Activated T-helper 1 cell treated with anti-CD3 and anti-CD28 coated beads, Interleukin-12 subunit alpha, Interleukin-12 subunit beta, Interleukin-2, Interleukin-4 antibody, amounts not matched to agents 30 ng/mL and 10 ng/mL and 1 ng/mL, durations not matched to agents 14 hours and 24 hours and 36 hours (primary cell): Measurements from ENCODE around the gene CYB5R4. TPM values are rescaled to one million over a fixed set of nuclear protein-coding genes. Genes with fewer than 3 reads are reported as not detected.

Source experiments
- DNase-seq: peaks from one replicate; pipeline ENCODE4 v3.0.0; 2021; ENCODE audit warnings: low spot score
- H3K27ac Mint-ChIP-seq: one replicate; pipeline ENCODE4 v1.8.0; 2021; ENCODE audit warnings: mild to moderate bottlenecking, mixed read lengths
- H3K27me3 Mint-ChIP-seq: one replicate; pipeline ENCODE4 v1.8.0; 2022; ENCODE audit warnings: mild to moderate bottlenecking, moderate library complexity, mixed read lengths; ENCODE audit not compliant: insufficient read depth
- H3K36me3 Mint-ChIP-seq: one replicate; pipeline ENCODE4 v1.8.0; 2021; ENCODE audit warnings: low read depth, mixed read lengths
- H3K4me1 Mint-ChIP-seq: one replicate; pipeline ENCODE4 v1.8.0; 2021; ENCODE audit warnings: low read depth, mixed read lengths
- H3K4me3 Mint-ChIP-seq: one replicate; pipeline ENCODE4 v1.8.0; 2021; ENCODE audit warnings: mild to moderate bottlenecking, moderate library complexity, mixed read lengths
- H3K9me3 Mint-ChIP-seq: one replicate; pipeline ENCODE4 v1.8.0; 2021; ENCODE audit warnings: mixed read lengths
- intact Hi-C: fragments of 100-400 bp; cut with micrococcal nuclease; formaldehyde crosslinking; loops from one replicate; pipeline ENCODE4 v1.15.1; 2024
- total RNA-seq: library from RNA; stranded (reverse); gene quantifications from 2 replicates; pipeline ENCODE4 v1.2.3, GENCODE V29; 2022

Gene CYB5R4
- total RNA-seq, 1 donor from 2014 or later, result 25.3 TPM

DNA sequence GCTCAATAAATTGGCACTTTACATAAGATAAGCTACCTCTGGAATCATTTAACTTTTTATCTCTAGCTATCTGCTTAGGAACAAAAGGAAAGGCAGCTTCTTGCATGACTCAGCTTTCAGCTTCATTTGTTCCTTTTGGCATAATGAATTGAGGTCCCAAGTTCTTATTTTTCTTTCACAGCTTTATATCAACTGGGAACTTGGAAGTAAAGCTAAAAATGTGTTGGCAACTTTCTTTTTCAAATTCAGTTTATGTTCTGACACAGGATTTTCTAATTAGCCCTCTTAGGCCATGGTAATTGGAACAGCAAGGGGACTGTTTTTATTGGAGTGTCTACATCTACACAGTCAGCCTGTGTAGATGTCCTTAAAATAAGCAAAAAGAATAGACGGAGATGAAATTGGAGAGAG is 118.8 kb downstream of the CYB5R4 start:
- Mint-ChIP-seq H3K36me3 (no peaks in the 10 kb centered on the region), H3K4me1 (no peaks in the 10 kb centered on the region), H3K27ac (no peak overlapping the region), H3K27me3 (no peaks in the 10 kb centered on the region), H3K9me3 (no peaks in the 10 kb centered on the region), H3K4me3 (no peak overlapping the region)
- DNase-seq, result no peak
- intact Hi-C loops, result no loop called here

DNA sequence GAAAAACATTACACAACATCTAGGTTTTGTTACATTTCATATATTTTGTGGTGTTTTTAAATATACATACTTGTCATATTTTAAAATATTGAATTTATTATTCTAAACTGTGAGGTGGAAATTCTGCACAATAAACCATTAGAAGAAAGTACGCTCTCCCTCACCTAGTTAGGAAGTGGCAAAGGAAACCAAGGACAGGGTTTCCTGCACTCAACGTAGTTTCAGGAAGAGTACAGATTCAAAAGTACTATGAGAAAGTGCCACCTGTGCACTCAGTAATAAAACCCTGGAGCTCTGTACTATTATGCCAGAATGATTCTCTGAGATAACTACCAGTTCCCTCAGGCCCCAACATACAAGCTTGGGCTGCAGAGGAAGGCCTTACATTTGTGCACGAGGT is 119.5 kb downstream of the CYB5R4 start:
- H3K36me3 Mint-ChIP-seq, result no peaks in the 10 kb centered on the region
- H3K27me3 Mint-ChIP-seq, result no peaks in the 10 kb centered on the region
- H3K27ac Mint-ChIP-seq, result no peak overlapping the region
- H3K4me1 Mint-ChIP-seq, result no peaks in the 10 kb centered on the region
- no peak for DNase-seq
- H3K9me3 Mint-ChIP-seq, result no peaks in the 10 kb centered on the region
- H3K4me3 Mint-ChIP-seq, result no peak overlapping the region
- intact Hi-C loops, result no loop called here

DNA sequence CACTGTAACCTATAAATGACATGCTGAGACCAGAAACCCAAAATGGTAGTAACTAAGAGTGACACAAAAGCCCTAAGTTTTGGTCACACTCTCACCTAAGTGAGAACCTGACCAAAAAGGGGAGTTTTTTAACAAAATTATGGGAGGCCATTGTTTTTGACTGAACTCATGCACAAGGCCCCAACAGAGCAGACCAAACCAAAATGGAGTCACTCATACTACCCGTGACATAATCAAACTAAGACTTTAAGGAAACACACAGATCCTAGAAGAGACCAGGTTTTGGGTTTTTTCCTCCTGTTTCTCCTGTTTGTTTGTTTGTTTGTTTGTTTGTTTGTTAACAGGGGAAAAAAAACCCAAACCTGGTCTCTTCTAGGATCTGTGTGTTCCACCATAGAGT is 124.9 kb downstream of the CYB5R4 start:
- H3K27ac Mint-ChIP-seq, result no peak overlapping the region
- no peak for DNase-seq
- intact Hi-C loops, result no loop called here
- H3K4me3 Mint-ChIP-seq, result no peak overlapping the region
- no peaks in the 10 kb centered on the region for H3K4me1 Mint-ChIP-seq
- no peaks in the 10 kb centered on the region for H3K27me3 Mint-ChIP-seq
- H3K36me3 Mint-ChIP-seq, result no peaks in the 10 kb centered on the region
- no peaks in the 10 kb centered on the region for H3K9me3 Mint-ChIP-seq

DNA sequence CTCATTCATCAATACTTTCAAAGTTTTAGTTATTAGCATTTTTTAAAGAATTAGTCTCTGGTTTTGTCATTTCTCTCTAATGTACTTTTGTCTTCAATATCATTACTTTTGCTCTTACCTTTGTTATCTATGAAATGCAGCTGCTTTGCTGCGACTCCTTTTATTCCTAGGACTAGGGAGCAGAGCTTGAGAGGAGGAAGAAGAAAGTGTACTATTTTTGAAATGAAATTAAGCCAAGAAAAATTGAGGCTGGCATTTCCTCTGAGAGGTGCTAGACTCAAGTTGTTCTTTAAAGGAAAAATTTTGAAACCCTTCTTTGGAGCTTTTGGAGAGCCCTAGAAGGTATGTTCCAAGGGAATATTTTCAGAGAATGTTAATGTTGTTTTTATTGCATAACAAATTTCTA is 125.8 kb downstream of the CYB5R4 start:
- Mint-ChIP-seq H3K9me3 (no peaks in the 10 kb centered on the region), H3K4me3 (no peak overlapping the region), H3K27ac (no peak overlapping the region), H3K4me1 (no peaks in the 10 kb centered on the region), H3K27me3 (no peaks in the 10 kb centered on the region), H3K36me3 (no peaks in the 10 kb centered on the region)
- DNase-seq, result no peak
- intact Hi-C loops, result no loop called here

DNA sequence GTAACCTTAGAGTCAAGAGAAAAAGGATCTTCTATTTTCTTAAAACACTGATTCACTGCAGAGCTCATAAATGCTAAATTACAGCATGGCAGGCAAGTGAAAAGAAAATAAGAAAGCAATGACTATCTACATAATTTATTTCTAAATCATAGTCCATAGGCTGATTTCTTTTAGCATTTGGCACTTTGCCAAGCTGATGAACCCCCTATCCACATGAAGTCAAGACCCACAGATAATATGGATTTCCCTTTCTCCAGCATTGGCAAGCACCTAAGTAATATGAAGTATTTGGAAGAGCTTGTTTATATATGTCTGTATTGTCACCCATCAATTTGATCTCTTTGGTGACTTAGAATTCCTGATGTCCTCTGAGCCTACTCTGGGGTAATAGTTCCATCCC is 126.2 kb downstream of the CYB5R4 start:
- H3K36me3 Mint-ChIP-seq, result no peaks in the 10 kb centered on the region
- no peaks in the 10 kb centered on the region for H3K9me3 Mint-ChIP-seq
- H3K4me1 Mint-ChIP-seq, result no peaks in the 10 kb centered on the region
- no peak overlapping the region for H3K27ac Mint-ChIP-seq
- no peaks in the 10 kb centered on the region for H3K27me3 Mint-ChIP-seq
- no peak for DNase-seq
- H3K4me3 Mint-ChIP-seq, result no peak overlapping the region
- intact Hi-C loops, result no loop called here

DNA sequence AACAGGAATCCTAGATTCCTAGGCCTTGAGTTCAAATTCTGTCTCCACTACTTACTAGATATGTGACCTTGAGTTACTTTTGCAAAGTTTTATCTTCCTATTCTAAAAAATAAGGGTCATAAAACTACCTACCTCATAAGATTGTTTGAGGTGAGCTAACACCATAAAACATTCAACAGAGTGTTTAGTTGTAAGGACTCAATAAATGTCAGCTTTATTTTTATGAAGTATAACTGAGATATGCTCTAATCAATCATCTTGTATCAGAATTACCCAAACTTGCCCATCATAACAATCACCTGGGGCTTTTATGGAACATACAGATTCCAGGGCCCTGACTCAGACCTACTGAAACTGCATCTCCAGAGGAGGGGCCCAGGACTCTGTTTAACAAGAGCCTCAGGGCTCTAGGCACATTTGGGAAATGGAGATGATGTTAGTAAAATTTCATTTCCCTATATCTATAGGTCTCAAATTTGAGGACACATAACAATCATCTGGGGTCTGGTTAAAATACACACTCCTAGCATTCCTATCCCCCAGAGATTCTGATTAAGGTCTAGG is 138.6 kb downstream of the CYB5R4 start:
- Mint-ChIP-seq H3K27me3 (no peaks in the 10 kb centered on the region), H3K4me3 (no peak overlapping the region), H3K27ac (no peak overlapping the region), H3K9me3 (no peaks in the 10 kb centered on the region), H3K36me3 (no peaks in the 10 kb centered on the region), H3K4me1 (no peaks in the 10 kb centered on the region)
- intact Hi-C loops, result no loop called here
- DNase-seq, result no peak

DNA sequence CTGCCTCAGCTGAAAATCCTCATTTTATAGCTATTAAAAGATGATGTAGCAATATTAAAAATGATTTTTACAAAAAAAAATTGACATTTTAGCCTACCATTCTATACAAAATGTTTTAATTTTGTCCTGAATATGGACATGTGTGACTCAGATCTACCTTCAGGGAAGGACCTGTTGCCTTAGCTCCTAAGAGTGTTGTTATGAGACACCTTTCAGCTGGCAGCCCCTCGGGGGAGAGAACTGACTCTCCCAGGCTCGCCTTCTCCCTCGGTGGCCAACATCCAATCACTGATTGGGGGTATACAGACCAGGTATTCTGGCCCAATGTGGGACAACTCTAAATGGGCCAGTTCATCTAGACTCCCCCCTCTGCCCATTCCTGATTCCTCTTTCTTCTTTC is 141.6 kb downstream of the CYB5R4 start:
- intact Hi-C loops, result no loop called here
- no peaks in the 10 kb centered on the region for H3K36me3 Mint-ChIP-seq

DNA sequence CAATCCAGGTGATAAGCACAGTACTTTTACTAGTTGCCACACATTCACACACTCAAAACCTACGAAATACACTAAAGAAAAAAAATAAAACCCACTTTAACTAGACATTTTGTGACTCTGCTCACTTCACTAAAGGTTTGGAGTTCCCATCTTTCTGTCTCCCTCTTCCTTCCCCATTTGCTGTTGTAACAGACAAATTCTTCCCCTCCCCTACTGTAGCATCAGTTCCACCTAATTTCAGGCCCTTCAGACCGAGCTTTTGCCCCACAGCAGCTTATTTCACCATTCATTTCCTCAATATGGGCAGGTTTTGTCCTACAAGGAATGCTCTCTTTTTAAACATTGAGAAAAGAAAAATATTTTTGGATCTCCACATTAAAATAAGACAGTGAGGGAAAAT is 142.7 kb downstream of the CYB5R4 start:
- H3K27ac Mint-ChIP-seq, result no peak overlapping the region
- no peaks in the 10 kb centered on the region for H3K36me3 Mint-ChIP-seq
- H3K4me1 Mint-ChIP-seq, result no peaks in the 10 kb centered on the region
- H3K27me3 Mint-ChIP-seq, result peaks cover 4% of the 10 kb centered on the region
- no peak overlapping the region for H3K4me3 Mint-ChIP-seq
- DNase-seq, result no peak
- intact Hi-C loops, result no loop called here
- H3K9me3 Mint-ChIP-seq, result no peaks in the 10 kb centered on the region

More for the DNA sequence above, 141.6 kb downstream of the CYB5R4 start:
- H3K4me3 Mint-ChIP-seq, result no peak overlapping the region
- no peaks in the 10 kb centered on the region for H3K9me3 Mint-ChIP-seq
- DNase-seq, result no peak
- H3K27me3 Mint-ChIP-seq, result peaks cover 4% of the 10 kb centered on the region
- no peak overlapping the region for H3K27ac Mint-ChIP-seq
- H3K4me1 Mint-ChIP-seq, result no peaks in the 10 kb centered on the region

DNA sequence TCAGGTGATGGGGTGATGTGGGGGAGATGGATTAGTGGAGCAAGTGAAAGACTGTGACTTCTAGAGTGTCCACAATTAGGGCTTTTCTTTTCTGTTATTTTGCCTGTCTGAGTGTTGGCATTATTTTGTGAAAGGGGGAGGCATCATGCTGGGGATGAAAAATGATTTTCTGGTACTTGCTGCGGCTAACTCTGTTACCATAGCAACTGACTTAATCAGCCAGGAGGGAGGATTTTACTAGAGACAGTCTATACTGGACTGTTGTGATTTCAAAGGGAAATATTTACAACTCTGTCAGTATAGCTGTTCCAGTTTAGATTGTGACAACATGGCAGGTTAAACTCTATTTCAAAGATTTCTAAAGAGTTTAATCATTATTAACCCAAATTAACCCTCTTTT is 143.6 kb downstream of the CYB5R4 start:
- H3K4me3 Mint-ChIP-seq, result no peak overlapping the region
- no peak for DNase-seq
- H3K9me3 Mint-ChIP-seq, result no peaks in the 10 kb centered on the region
- peaks cover 4% of the 10 kb centered on the region for H3K27me3 Mint-ChIP-seq
- H3K27ac Mint-ChIP-seq, result no peak overlapping the region
- intact Hi-C loops, result no loop called here
- no peaks in the 10 kb centered on the region for H3K36me3 Mint-ChIP-seq
- H3K4me1 Mint-ChIP-seq, result no peaks in the 10 kb centered on the region

DNA sequence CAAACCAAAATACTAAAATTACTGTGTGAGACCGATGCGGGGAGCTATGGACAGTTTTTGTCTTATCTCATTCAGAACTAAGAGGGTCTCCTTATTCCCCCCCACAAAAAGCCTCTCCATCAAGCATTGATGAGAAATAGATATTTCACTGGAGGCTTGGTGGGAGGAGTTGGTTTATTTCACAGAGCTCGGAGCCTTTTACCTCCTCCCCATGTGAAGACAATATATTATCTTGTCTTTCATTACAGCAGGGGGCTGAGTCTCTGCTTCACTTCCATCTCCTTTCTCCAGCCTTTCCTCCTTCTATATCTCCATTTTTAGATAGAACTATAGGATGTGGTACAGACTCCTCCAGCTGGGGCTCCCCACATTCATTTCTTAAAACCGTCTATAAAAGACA is 144.2 kb downstream of the CYB5R4 start:
- Mint-ChIP-seq H3K9me3 (no peaks in the 10 kb centered on the region), H3K4me1 (no peaks in the 10 kb centered on the region), H3K36me3 (no peaks in the 10 kb centered on the region), H3K27me3 (peaks cover 4% of the 10 kb centered on the region), H3K27ac (no peak overlapping the region), H3K4me3 (no peak overlapping the region)
- intact Hi-C loops, result no loop called here
- DNase-seq, result no peak

DNA sequence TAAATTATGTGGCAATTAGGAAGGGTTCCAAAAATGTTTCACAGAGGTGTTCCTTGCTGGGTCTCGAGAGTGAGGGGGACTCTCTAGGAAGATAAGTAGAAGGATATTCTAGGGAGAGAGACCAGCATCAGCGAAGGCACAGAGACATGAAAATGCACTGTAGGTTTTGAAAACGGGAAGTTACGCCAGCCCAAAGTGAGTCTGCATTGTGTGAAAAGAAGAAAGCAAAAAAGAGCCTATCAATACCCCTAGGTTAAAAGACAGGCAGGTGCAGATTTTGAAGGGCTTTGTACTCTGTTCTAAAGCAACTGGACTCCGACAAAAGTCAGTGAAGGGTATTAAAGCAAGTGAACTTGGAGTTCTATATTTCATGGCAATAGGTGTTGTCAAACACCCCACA is 148.4 kb downstream of the CYB5R4 start:
- Mint-ChIP-seq H3K36me3 (no peaks in the 10 kb centered on the region), H3K9me3 (no peaks in the 10 kb centered on the region), H3K4me3 (no peak overlapping the region), H3K27ac (no peak overlapping the region), H3K27me3 (peaks cover 4% of the 10 kb centered on the region), H3K4me1 (no peaks in the 10 kb centered on the region)
- no peak for DNase-seq
- intact Hi-C loops, result no loop called here

DNA sequence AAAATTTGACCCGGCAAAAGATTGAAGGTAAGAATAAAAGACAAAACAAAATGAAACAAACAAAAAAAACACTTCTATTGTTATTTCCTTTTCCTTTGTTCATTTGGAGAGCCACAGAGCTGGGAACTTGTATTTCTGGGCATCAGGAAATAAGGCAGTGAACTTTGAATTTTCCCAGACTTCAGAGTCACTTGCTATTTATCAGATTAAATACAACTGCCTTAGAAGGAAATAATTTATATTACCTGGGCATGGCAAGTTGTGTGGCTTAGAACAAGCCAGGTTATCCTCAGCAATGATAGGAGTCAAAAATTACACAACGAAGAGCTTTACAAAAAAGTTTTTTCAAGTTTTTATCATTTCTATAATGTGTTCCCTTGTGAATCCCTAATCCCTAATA is 153.9 kb downstream of the CYB5R4 start:
- no peak overlapping the region for H3K27ac Mint-ChIP-seq

DNA sequence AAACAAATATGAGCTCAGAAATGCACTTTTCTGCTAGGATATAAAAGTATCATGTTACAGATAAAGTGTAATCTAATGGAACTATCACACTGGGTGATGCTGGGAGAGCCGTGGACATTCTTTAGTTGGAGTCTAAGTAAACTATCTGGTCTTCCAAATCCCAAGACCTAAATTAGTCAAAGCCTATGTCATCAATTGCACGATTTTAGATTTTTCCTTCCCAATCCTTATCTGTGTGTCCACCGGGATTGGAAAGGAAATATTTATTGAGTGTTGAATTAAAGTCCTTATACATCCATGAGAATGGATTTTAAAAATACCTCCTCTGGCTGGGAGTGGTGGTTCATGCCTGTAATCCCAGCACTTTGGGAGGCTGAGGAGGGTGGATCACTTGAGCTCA is 154.4 kb downstream of the CYB5R4 start:
- no peak overlapping the region for H3K4me3 Mint-ChIP-seq
- H3K27ac Mint-ChIP-seq, result no peak overlapping the region
- H3K27me3 Mint-ChIP-seq, result no peaks in the 10 kb centered on the region
- intact Hi-C loops, result no loop called here
- H3K4me1 Mint-ChIP-seq, result no peaks in the 10 kb centered on the region
- DNase-seq, result no peak
- no peaks in the 10 kb centered on the region for H3K9me3 Mint-ChIP-seq
- no peaks in the 10 kb centered on the region for H3K36me3 Mint-ChIP-seq

More for the DNA sequence above, 153.9 kb downstream of the CYB5R4 start:
- H3K4me1 Mint-ChIP-seq, result no peaks in the 10 kb centered on the region
- no peaks in the 10 kb centered on the region for H3K9me3 Mint-ChIP-seq
- H3K27me3 Mint-ChIP-seq, result no peaks in the 10 kb centered on the region
- H3K36me3 Mint-ChIP-seq, result no peaks in the 10 kb centered on the region
- no peak overlapping the region for H3K4me3 Mint-ChIP-seq
- no peak for DNase-seq
- intact Hi-C loops, result no loop called here

DNA sequence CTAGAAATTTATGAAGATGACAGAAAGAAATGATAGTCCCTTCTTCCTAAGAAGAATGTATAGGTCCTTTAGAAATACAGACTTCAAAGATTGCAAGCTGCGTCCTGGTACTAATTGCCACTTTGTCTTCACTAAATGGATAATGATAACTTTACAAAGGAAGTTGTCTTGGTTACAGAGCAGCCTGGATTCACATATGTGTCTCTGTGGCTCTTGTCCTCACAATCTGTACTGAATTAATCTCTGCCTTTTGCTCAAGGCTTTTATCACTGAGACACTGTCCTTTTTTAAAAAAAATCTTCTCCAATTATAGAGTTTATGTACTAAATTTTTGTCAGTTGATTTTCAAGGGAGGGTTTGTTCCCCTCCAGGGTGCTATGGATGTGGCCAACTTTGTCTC is 156.5 kb downstream of the CYB5R4 start:
- Mint-ChIP-seq H3K4me1 (no peaks in the 10 kb centered on the region), H3K4me3 (no peak overlapping the region), H3K9me3 (no peaks in the 10 kb centered on the region), H3K27me3 (no peaks in the 10 kb centered on the region), H3K27ac (no peak overlapping the region), H3K36me3 (no peaks in the 10 kb centered on the region)
- DNase-seq, result no peak
- intact Hi-C loops, result no loop called here
